Smooth muscle cell (in vitro differentiated cells): ENCODE results near the gene PMVK. TPM values are rescaled to one million over a fixed set of nuclear protein-coding genes. Genes with fewer than 3 reads are reported as not detected.
"Not testable (repeated sequence)": the region's sequence is repeated elsewhere in the genome, so short reads cannot be mapped to it uniquely, and the experiment has no call there.

Experiments
- DNase-seq: peaks from one replicate; lab custom pipeline; 2025; ENCODE audit not compliant: unreplicated experiment; lab: John Stamatoyannopoulos, UW
- H2AFZ ChIP-seq: fragments of 200-600 bp; sonication (generic); 2 replicates; pipeline ENCODE4 v1.6.0; 2016; ENCODE audit warnings: antibody characterized with exemption, low read depth, mild to moderate bottlenecking
- H3F3A ChIP-seq: fragments of 200-600 bp; sonication (generic); 2 replicates; pipeline ENCODE4 v1.6.0; 2017; ENCODE audit warnings: antibody characterized with exemption, low read depth
- H3K27ac ChIP-seq: fragments of 200-600 bp; sonication (generic); 2 replicates; pipeline ENCODE4 v1.5.1; 2016; ENCODE audit warnings: low read depth, mild to moderate bottlenecking
- H3K27me3 ChIP-seq: fragments of 200-600 bp; sonication (generic); 2 replicates; pipeline ENCODE4 v1.6.1; 2016; ENCODE audit warnings: low read depth, mild to moderate bottlenecking
- H3K36me3 ChIP-seq: fragments of 200-600 bp; sonication (generic); 2 replicates; pipeline ENCODE4 v1.5.1; 2016; ENCODE audit warnings: low read depth
- H3K4me1 ChIP-seq: fragments of 200-600 bp; sonication (generic); 2 replicates; pipeline ENCODE4 v1.5.1; 2016; ENCODE audit warnings: low read depth
- H3K4me2 ChIP-seq: fragments of 200-600 bp; sonication (generic); 2 replicates; pipeline ENCODE4 v1.6.0; 2016; ENCODE audit warnings: mild to moderate bottlenecking
- H3K4me3 ChIP-seq: fragments of 200-600 bp; sonication (generic); 2 replicates; pipeline ENCODE4 v1.5.1; 2016; ENCODE audit warnings: mild to moderate bottlenecking
- H3K79me2 ChIP-seq: fragments of 200-600 bp; sonication (generic); 2 replicates; pipeline ENCODE4 v1.6.0; 2016; ENCODE audit warnings: low read depth, mild to moderate bottlenecking
- H3K9ac ChIP-seq: fragments of 200-600 bp; sonication (generic); 2 replicates; pipeline ENCODE4 v1.6.0; 2016; ENCODE audit warnings: low read depth
- H3K9me3 ChIP-seq: fragments of 200-600 bp; sonication (generic); replicated peaks from 2 replicates; pipeline ENCODE4 v1.5.1; 2016; ENCODE audit warnings: low read depth
- H4K20me1 ChIP-seq: fragments of 200-600 bp; sonication (generic); 2 replicates; pipeline ENCODE4 v1.6.0; 2016; ENCODE audit warnings: low read depth
- CTCF ChIP-seq: fragments of 200-600 bp; sonication (generic); IDR thresholded peaks from 2 replicates; pipeline ENCODE4 v1.5.1; 2017; ENCODE audit warnings: borderline replicate concordance, mild to moderate bottlenecking, antibody characterized with exemption; ENCODE audit not compliant: insufficient read depth, poor library complexity, severe bottlenecking
- WGBS: methylation state at CpG from one replicate; pipeline ENCODE4 v1.1.7; 2016; ENCODE audit warnings: low lambda C conversion rate; 5-methylcytosine and 5-hydroxymethylcytosine counted together
- polyA plus RNA-seq: library from polyadenylated mRNA; unstranded; fragments of >200 nt; fragmentation: Nextera tagmentation; extraction: Ambion mirVana; gene quantifications from 2 replicates; pipeline ENCODE4 v1.2.1, GENCODE V29; 2016
- total RNA-seq: library from RNA; depleted of rRNA; stranded (reverse); fragments of >200 nt; gene quantifications from 2 replicates; pipeline ENCODE4 v1.2.3, GENCODE V29; 2014

The PMVK gene
- total and polyA plus RNA-seq, 2 experiments from 2014 or later, result 6.7 to 31.2 TPM

DNA sequence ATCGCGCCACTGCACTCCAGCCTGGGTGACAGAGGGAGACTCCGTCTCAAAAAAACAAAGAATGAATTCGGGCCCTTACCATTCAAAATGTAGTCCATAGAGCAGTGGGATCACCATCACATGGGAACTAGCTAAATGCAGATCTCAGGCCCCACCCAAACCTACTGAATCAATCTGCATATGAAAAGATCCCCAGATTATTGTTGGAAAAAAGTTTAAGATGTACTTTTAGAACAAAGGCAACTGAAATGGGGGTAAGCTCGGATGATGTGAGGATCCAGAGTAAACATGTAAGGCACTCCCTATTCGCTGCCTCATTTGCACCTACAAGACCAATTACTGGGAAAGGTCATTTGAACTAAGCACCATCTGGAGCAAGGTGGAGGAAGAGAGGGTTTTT is 45.8 kb upstream of the PMVK start:
- 57% methylated on average over 6 of the region's 6 CpGs for WGBS
- Histone ChIP-seq H3K27ac (no peak overlapping the region), H3K36me3 (no peaks in the 10 kb centered on the region), H3K4me2 (peak overlapping the region; percentile 91), H3K4me3 (peak overlapping the region; percentile 74), H3K79me2 (peaks cover 41% of the 10 kb centered on the region), H2AFZ (peak overlapping the region; percentile 86), H3F3A (no peaks in the 10 kb centered on the region), H4K20me1 (no peaks in the 10 kb centered on the region), H3K27me3 (no peaks in the 10 kb centered on the region), H3K9me3 (no peaks in the 10 kb centered on the region), H3K4me1 (peaks cover 9% of the 10 kb centered on the region), H3K9ac (peak overlapping the region; percentile 21)
- no peak for DNase-seq
- no peak for TF ChIP-seq CTCF

- Histone ChIP-seq H3K27ac (no peak overlapping the region), H4K20me1 (no peaks in the 10 kb centered on the region), H3K36me3 (no peaks in the 10 kb centered on the region), H3K27me3 (no peaks in the 10 kb centered on the region), H3K4me2 (no peak overlapping the region), H3K79me2 (peaks cover 35% of the 10 kb centered on the region), H3K9me3 (no peaks in the 10 kb centered on the region), H3K9ac (no peak overlapping the region), H2AFZ (no peak overlapping the region), H3K4me1 (peaks cover 14% of the 10 kb centered on the region), H3F3A (peaks cover 12% of the 10 kb centered on the region), H3K4me3 (no peak overlapping the region)
- DNase-seq, result no peak
- no peak for TF ChIP-seq CTCF
- 94% methylated on average over 3 of the region's 3 CpGs for WGBS
Measured at GRCh38 chr1:154978360-154978759, 41.8 kb upstream of the PMVK start.

DNA sequence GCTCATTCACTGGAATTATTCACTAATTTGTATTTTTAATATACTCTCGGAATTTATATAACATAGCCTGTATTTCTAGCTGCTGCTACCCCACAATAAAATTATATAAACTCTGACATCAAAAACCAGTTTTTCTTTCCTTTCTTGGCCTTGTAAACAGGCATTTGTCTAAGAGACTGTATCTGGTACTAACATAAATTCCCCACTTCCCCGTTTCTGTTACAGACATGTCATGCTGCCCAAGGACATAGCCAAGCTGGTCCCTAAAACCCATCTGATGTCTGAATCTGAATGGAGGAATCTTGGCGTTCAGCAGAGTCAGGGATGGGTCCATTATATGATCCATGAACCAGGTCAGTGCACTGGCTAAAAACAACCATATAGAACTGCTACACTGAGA is 41.2 kb upstream of the PMVK start:
- H3K9me3 ChIP-seq, DNase-seq, H3K4me2 ChIP-seq, H3K9ac ChIP-seq, H3K36me3 ChIP-seq, H3K27ac ChIP-seq, H3K4me3 ChIP-seq, H2AFZ ChIP-seq, H3K27me3 ChIP-seq, H4K20me1 ChIP-seq: not testable (repeated sequence)
- Histone ChIP-seq H3K4me1 (peaks cover 20% of the 10 kb centered on the region), H3K79me2 (peaks cover 33% of the 10 kb centered on the region), H3F3A (peaks cover 16% of the 10 kb centered on the region)
- 90% methylated on average over 3 of the region's 3 CpGs for WGBS

DNA sequence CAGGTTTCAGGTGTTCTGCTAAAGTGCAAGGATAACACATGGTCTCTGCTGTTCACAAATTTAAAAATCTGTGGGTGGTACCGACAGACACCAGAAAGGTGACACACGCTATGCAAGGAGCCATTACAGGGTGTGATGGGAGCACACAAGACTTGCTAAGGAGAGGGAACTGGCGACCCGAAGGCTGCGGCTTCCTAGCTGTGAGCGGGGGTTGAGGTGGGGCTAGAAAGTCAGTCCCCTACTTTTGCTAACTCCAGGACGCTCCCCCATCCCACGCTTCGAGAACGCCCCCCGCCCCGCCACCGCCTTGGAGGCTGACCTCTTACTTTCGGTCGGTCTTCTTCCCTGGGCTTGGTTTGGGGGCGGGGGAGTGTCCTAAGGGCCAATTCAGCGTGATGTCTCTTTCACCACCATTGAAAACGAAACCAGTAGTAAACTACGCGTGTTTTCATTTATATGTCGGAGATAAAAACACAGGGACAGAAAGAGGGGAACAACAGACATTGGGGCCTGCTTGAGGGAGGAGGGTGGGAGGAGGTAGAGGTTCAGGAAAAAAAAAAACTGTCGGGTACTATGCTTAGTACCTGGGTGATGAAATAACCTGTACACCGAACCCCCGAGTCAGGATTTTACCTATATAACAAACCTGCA is 39.0 kb upstream of the PMVK start:
- no peak for TF ChIP-seq CTCF
- Histone ChIP-seq H3K4me2 (peak overlapping the region; percentile 90), H3K4me1 (peaks cover 35% of the 10 kb centered on the region), H4K20me1 (no peaks in the 10 kb centered on the region), H3F3A (peaks cover 33% of the 10 kb centered on the region), H3K9ac (peak overlapping the region; percentile 77), H3K27ac (peak overlapping the region; percentile 98), H3K9me3 (no peaks in the 10 kb centered on the region), H3K79me2 (peaks cover 29% of the 10 kb centered on the region), H3K36me3 (no peaks in the 10 kb centered on the region), H2AFZ (peak overlapping the region; percentile 52), H3K4me3 (peak overlapping the region; percentile 55), H3K27me3 (no peaks in the 10 kb centered on the region)
- peak; percentile 22 for DNase-seq
- 2% methylated on average over 23 of the region's 24 CpGs for WGBS
